Measurements from ENCODE around the gene DLG2. TPM values are rescaled to one million over a fixed set of nuclear protein-coding genes. Genes with fewer than 3 reads are reported as not detected.

Gene DLG2
- total and polyA plus RNA-seq, 4 donors = 0.30 to 5.5 (median 0.68) TPM

GRCh38 chr11:85481862-85482261, 145.3 kb downstream of the DLG2 start:
- H3K27ac ChIP-seq (ENCODE audit: low read depth in 1 of 2, low read length in 2 of 2) = no peak overlapping the region
- no peaks in the 10 kb centered on the region for H3K36me3 ChIP-seq (ENCODE audit: control insufficient read depth in 4 of 4, insufficient read depth in 3 of 4, low read depth in 1 of 4, low read length in 3 of 4)
- H3K4me1 ChIP-seq (ENCODE audit: control insufficient read depth in 4 of 4, insufficient read depth in 4 of 4, low read length in 3 of 4) = no peaks in the 10 kb centered on the region
- TF ChIP-seq, protein P1, sequence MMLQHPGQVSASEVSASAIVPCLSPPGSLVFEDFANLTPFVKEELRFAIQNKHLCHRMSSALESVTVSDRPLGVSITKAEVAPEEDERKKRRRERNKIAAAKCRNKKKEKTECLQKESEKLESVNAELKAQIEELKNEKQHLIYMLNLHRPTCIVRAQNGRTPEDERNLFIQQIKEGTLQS (IDR thresholded peaks at IDR 0.05) = no peak
- TF ChIP-seq, protein P2, sequence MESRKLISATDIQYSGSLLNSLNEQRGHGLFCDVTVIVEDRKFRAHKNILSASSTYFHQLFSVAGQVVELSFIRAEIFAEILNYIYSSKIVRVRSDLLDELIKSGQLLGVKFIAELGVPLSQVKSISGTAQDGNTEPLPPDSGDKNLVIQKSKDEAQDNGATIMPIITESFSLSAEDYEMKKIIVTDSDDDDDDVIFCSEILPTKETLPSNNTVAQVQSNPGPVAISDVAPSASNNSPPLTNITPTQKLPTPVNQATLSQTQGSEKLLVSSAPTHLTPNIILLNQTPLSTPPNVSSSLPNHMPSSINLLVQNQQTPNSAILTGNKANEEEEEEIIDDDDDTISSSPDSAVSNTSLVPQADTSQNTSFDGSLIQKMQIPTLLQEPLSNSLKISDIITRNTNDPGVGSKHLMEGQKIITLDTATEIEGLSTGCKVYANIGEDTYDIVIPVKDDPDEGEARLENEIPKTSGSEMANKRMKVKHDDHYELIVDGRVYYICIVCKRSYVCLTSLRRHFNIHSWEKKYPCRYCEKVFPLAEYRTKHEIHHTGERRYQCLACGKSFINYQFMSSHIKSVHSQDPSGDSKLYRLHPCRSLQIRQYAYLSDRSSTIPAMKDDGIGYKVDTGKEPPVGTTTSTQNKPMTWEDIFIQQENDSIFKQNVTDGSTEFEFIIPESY (IDR thresholded peaks at IDR 0.05) = no peak
- TF ChIP-seq JUND (IDR thresholded peaks at IDR 0.05) (no peak), GABPA (IDR thresholded peaks at IDR 0.05 in 1 of 2, conservative IDR thresholded peaks at IDR 0.05 in 1 of 2) (no peak), HNF4A (conservative IDR thresholded peaks at IDR 0.05) (no peak), EGR1 (IDR thresholded peaks at IDR 0.05; ENCODE audit: low read depth in 2 of 2) (no peak), FOXA2 (IDR thresholded peaks at IDR 0.05) (no peak), TAF1 (conservative IDR thresholded peaks at IDR 0.05) (no peak), NR2F2 (IDR thresholded peaks at IDR 0.05) (no peak), HNF4G (IDR thresholded peaks at IDR 0.05) (no peak), RXRA (IDR thresholded peaks at IDR 0.05) (no peak), YY1 (IDR thresholded peaks at IDR 0.05) (no peak), RAD21 (IDR thresholded peaks at IDR 0.05) (no peak), FOXA1 (IDR thresholded peaks at IDR 0.05) (no peak)
- TF ChIP-seq, protein P3, sequence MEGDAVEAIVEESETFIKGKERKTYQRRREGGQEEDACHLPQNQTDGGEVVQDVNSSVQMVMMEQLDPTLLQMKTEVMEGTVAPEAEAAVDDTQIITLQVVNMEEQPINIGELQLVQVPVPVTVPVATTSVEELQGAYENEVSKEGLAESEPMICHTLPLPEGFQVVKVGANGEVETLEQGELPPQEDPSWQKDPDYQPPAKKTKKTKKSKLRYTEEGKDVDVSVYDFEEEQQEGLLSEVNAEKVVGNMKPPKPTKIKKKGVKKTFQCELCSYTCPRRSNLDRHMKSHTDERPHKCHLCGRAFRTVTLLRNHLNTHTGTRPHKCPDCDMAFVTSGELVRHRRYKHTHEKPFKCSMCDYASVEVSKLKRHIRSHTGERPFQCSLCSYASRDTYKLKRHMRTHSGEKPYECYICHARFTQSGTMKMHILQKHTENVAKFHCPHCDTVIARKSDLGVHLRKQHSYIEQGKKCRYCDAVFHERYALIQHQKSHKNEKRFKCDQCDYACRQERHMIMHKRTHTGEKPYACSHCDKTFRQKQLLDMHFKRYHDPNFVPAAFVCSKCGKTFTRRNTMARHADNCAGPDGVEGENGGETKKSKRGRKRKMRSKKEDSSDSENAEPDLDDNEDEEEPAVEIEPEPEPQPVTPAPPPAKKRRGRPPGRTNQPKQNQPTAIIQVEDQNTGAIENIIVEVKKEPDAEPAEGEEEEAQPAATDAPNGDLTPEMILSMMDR (IDR thresholded peaks at IDR 0.05; ENCODE audit: low read depth, low read length, missing input control) = no peak
- TF ChIP-seq, protein P4, sequence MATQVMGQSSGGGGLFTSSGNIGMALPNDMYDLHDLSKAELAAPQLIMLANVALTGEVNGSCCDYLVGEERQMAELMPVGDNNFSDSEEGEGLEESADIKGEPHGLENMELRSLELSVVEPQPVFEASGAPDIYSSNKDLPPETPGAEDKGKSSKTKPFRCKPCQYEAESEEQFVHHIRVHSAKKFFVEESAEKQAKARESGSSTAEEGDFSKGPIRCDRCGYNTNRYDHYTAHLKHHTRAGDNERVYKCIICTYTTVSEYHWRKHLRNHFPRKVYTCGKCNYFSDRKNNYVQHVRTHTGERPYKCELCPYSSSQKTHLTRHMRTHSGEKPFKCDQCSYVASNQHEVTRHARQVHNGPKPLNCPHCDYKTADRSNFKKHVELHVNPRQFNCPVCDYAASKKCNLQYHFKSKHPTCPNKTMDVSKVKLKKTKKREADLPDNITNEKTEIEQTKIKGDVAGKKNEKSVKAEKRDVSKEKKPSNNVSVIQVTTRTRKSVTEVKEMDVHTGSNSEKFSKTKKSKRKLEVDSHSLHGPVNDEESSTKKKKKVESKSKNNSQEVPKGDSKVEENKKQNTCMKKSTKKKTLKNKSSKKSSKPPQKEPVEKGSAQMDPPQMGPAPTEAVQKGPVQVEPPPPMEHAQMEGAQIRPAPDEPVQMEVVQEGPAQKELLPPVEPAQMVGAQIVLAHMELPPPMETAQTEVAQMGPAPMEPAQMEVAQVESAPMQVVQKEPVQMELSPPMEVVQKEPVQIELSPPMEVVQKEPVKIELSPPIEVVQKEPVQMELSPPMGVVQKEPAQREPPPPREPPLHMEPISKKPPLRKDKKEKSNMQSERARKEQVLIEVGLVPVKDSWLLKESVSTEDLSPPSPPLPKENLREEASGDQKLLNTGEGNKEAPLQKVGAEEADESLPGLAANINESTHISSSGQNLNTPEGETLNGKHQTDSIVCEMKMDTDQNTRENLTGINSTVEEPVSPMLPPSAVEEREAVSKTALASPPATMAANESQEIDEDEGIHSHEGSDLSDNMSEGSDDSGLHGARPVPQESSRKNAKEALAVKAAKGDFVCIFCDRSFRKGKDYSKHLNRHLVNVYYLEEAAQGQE (IDR thresholded peaks at IDR 0.05) = no peak
- H3K9me3 ChIP-seq (ENCODE audit: control insufficient read depth in 4 of 4, low read length in 3 of 4) = peaks cover 0 to 8% (median 3%) of the 10 kb centered on the region in 4 donors
- no peak for DNase-seq (ENCODE audit: low spot score)
- H3K9ac ChIP-seq (ENCODE audit: low read depth in 1 of 2, low read length in 2 of 2) = no peak overlapping the region
- H3K4me3 ChIP-seq (ENCODE audit: low read depth in 1 of 3, low read length in 3 of 3) = no peak overlapping the region
- WGBS = 93% methylated on average over 1 of the region's 1 CpG
- H3K27me3 ChIP-seq (ENCODE audit: control insufficient read depth in 4 of 4, insufficient read depth in 4 of 4, low read length in 3 of 4) = no peaks in the 10 kb centered on the region
